ENCODE data around the gene SLA2.
"Not testable (repeated sequence)": the region's sequence is repeated elsewhere in the genome, so short reads cannot be mapped to it uniquely, and the experiment has no call there.

The SLA2 gene

GRCh38 chr20:36646678-36647077 is 682 bp upstream of the SLA2 start:
- no peak for DNase-seq (ENCODE audit: low spot score)

GRCh38 chr20:36645353-36645752 is 643 bp downstream of the SLA2 start:
- no peak for DNase-seq (ENCODE audit: low spot score)

- DNase-seq (ENCODE audit: low spot score), result no peak
These were observed 1.3 kb downstream of the SLA2 start for GRCh38 chr20:36644706-36645095.

- DNase-seq (ENCODE audit: low spot score), result no peak
These were observed 1.8 kb downstream of the SLA2 start for GRCh38 chr20:36644032-36644705.

- DNase-seq (ENCODE audit: low spot score), result no peak
These were observed 3.9 kb downstream of the SLA2 start for GRCh38 chr20:36642136-36642535.

GRCh38 chr20:36641506-36641843 is 4.5 kb downstream of the SLA2 start:
- DNase-seq (ENCODE audit: low spot score), result no peak

GRCh38 chr20:36638876-36639400 is 7.1 kb downstream of the SLA2 start:
- DNase-seq (ENCODE audit: low spot score), result not testable (repeated sequence)

GRCh38 chr20:36634342-36634741 is 11.7 kb downstream of the SLA2 start:
- DNase-seq (ENCODE audit: low spot score), result no peak

- no peak for DNase-seq (ENCODE audit: low spot score)
These were observed 12.7 kb downstream of the SLA2 start for GRCh38 chr20:36633285-36633772.

- DNase-seq (ENCODE audit: low spot score), result peak; percentile 76
These were observed 13.3 kb downstream of the SLA2 start for GRCh38 chr20:36632487-36633284.

- DNase-seq (ENCODE audit: low spot score), result no peak
These were observed 13.9 kb downstream of the SLA2 start for GRCh38 chr20:36632147-36632486.

- no peak for DNase-seq (ENCODE audit: low spot score)
These were observed 14.3 kb downstream of the SLA2 start for GRCh38 chr20:36631646-36632045.

GRCh38 chr20:36629719-36630681 is 16.0 kb downstream of the SLA2 start:
- no peak for DNase-seq (ENCODE audit: low spot score)

GRCh38 chr20:36628076-36628475 is 17.9 kb downstream of the SLA2 start:
- DNase-seq (ENCODE audit: low spot score), result no peak

- DNase-seq (ENCODE audit: low spot score), result no peak
These were observed 21.1 kb downstream of the SLA2 start for GRCh38 chr20:36624944-36625324.

- DNase-seq (ENCODE audit: low spot score), result peak; percentile 54
These were observed 21.7 kb downstream of the SLA2 start for GRCh38 chr20:36624068-36624943.

GRCh38 chr20:36623444-36623843 is 22.6 kb downstream of the SLA2 start:
- no peak for DNase-seq (ENCODE audit: low spot score)

GRCh38 chr20:36620917-36621316 is 25.1 kb downstream of the SLA2 start:
- no peak for DNase-seq (ENCODE audit: low spot score)

- DNase-seq (ENCODE audit: low spot score), result no peak
These were observed 31.0 kb downstream of the SLA2 start for GRCh38 chr20:36614781-36615557.

- no peak for DNase-seq (ENCODE audit: low spot score)
These were observed 32.0 kb downstream of the SLA2 start for GRCh38 chr20:36613974-36614373.
